Adrenal gland (tissue), 5 donors: ENCODE results near the gene CD247.

Source experiments
- POLR2A ChIP-seq, 2 donors: fragments of 450-650 bp; IDR thresholded peaks; one replicate each; pipeline ENCODE4 v1.6.1; 2017; ENCODE audit warnings: antibody characterized with exemption in 2 of 2, mild to moderate bottlenecking in 2 of 2, moderate library complexity in 1 of 2
- TF ChIP-seq, protein P1 (sequence below), 6 experiments: fragments of 450-650 bp in 4 of 6; fragments of 200-600 bp in 2 of 6; sonication (generic) in 1 of 6; IDR thresholded peaks; 1 replicate in 5 of 6; 2 replicates in 1 of 6; pipeline versions ENCODE4 v1.5.1 to v1.8.0; 2016 to 2021; ENCODE audit warnings: antibody characterized with exemption in 6 of 6, mild to moderate bottlenecking in 2 of 6, moderate library complexity in 1 of 6
- donor health status: DM: no; HTN: no; CAD: no.

DNA sequence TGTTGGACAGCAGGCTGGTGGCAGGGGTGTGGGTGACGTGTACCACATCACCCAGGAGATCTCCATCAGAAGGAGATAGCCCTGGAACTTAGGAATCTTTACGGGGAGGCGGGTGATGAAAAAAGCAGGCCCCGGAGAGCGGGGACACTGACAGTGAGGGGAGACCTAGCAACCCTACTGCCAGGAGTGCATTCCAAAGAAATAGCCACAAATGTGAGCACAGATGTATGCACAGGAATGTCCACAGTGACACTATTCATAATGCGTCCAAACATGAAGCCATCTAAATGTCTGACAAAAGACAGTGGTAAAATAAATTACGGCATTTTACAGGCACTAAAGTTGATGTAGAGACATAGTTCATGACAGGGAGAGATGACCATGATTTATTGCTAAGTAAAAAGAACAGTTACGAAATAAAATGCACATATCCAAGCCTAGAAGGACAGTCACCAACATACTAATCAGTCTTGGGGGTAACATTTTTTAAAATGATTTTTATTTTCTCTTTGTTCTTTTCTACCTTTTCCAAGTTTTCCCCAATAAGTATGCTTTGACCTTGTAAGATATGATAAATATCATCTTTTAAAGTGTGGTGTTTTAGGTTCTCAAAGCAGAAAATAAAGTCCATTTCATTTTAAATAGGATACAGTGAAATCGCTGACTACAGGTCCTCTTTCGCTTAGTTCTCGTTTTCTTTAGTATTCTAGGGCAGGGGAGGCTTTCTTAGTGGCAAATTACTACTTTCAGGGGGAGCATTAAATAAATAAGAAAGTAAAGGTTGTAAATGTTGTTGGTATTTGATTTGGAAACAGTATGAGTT is 21.3 kb downstream of the CD247 start:
- no peak for TF ChIP-seq POLR2A (IDR thresholded peaks at IDR 0.05)
- TF ChIP-seq, protein P1, sequence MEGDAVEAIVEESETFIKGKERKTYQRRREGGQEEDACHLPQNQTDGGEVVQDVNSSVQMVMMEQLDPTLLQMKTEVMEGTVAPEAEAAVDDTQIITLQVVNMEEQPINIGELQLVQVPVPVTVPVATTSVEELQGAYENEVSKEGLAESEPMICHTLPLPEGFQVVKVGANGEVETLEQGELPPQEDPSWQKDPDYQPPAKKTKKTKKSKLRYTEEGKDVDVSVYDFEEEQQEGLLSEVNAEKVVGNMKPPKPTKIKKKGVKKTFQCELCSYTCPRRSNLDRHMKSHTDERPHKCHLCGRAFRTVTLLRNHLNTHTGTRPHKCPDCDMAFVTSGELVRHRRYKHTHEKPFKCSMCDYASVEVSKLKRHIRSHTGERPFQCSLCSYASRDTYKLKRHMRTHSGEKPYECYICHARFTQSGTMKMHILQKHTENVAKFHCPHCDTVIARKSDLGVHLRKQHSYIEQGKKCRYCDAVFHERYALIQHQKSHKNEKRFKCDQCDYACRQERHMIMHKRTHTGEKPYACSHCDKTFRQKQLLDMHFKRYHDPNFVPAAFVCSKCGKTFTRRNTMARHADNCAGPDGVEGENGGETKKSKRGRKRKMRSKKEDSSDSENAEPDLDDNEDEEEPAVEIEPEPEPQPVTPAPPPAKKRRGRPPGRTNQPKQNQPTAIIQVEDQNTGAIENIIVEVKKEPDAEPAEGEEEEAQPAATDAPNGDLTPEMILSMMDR (IDR thresholded peaks at IDR 0.05): no peak
